ENCODE measurements around the gene ANKRD18B.
"Not testable (repeated sequence)": the region's sequence is repeated elsewhere in the genome, so short reads cannot be mapped to it uniquely, and the experiment has no call there.

ANKRD18B gene

GRCh38 chr9:33524306-33524947 lies 376 bp downstream of the ANKRD18B start:
- peak; percentile 12 for DNase-seq (ENCODE audit: extremely low spot score)
- ChIA-PET CTCF (no interaction called here), POLR2A (interaction anchor here (0.9 to 1.7 kb wide), 6 partner anchors 14 to 234 kb away, joined by 3 to 10 read pairs (median 5); partner anchors contain the start of genes NFX1 and NOL6)
- TF ChIP-seq CTBP1 (IDR thresholded peaks at IDR 0.05; ENCODE audit: borderline replicate concordance), result no peak
- TF ChIP-seq L3MBTL2 (conservative IDR thresholded peaks at IDR 0.05), result peak; percentile 45

- POLR2A ChIA-PET; DNase-seq (ENCODE audit: extremely low spot score); CTCF ChIA-PET: not testable (repeated sequence)
Measured at GRCh38 chr9:33528069-33528468, 4.0 kb downstream of the ANKRD18B start.

DNA sequence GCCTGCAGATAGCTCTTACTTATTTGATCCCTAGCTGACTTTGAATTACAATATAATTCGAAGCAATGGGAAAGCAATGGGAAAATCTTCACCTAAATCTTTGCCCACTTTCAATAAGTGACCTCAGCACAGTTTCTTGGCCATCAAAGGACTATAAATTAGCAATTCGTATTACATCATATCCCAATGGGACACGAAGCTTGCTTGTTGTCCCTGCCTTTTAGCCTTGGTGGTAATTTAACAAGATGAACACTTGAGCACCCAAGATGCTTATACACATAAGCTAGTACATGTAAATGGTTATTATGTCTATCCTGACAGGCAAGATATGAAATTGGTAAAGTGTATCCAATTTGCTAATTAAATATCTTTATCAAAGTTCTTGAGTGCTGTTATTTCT lies 9.9 kb downstream of the ANKRD18B start:
- CTCF ChIA-PET, POLR2A ChIA-PET: not testable (repeated sequence)

GRCh38 chr9:33535541-33535940 lies 11.5 kb downstream of the ANKRD18B start:
- TF ChIP-seq FOXM1 (IDR thresholded peaks at IDR 0.05; ENCODE audit: borderline replicate concordance), result no peak
- no peak for TF ChIP-seq ARNT (IDR thresholded peaks at IDR 0.05)
- TF ChIP-seq LEF1 (IDR thresholded peaks at IDR 0.05; ENCODE audit: borderline replicate concordance), result no peak
- TF ChIP-seq SP1 (IDR thresholded peaks at IDR 0.05), result no peak
- TF ChIP-seq ZNF384 (IDR thresholded peaks at IDR 0.05), result no peak
- no peak for TF ChIP-seq ELF4 (IDR thresholded peaks at IDR 0.05)
- no peak for TF ChIP-seq L3MBTL2 (conservative IDR thresholded peaks at IDR 0.05)
- no peak for TF ChIP-seq HDGF (IDR thresholded peaks at IDR 0.05; ENCODE audit: borderline replicate concordance)
- TF ChIP-seq SUZ12 (IDR thresholded peaks at IDR 0.05), result no peak
- no peak for TF ChIP-seq BHLHE40 (IDR thresholded peaks at IDR 0.05; ENCODE audit: borderline replicate concordance)
- no peak for TF ChIP-seq NFRKB (IDR thresholded peaks at IDR 0.05)
- no peak for TF ChIP-seq TARDBP (IDR thresholded peaks at IDR 0.05)
- ChIA-PET CTCF (no interaction called here), POLR2A (no interaction called here)
- no peak for DNase-seq (ENCODE audit: extremely low spot score)

More for the DNA sequence above, 9.9 kb downstream of the ANKRD18B start:
- DNase-seq (ENCODE audit: extremely low spot score), result not testable (repeated sequence)

DNA sequence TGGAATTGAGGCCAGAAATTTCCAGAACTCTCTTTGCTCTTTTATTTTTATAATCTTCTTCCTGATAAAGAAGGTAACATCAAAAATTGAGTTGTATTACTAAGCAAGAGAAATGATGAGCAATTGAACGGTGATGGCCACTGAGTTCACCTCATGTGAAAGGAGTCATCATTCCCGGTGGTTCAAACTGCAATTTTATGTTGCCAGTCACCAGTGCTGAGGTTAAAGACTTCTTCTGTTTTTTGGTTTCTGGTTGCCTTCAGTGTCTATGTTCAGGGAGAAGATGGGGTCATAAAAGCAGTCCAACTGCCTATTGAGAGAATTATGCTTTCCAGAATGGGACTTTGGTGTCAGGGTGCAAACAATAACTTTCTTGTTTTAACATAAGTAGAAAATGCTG lies 19.4 kb downstream of the ANKRD18B start:
- POLR2A ChIA-PET; CTCF ChIA-PET; DNase-seq (ENCODE audit: extremely low spot score): not testable (repeated sequence)

GRCh38 chr9:33545715-33546114 lies 21.7 kb downstream of the ANKRD18B start:
- CTCF ChIA-PET; DNase-seq (ENCODE audit: extremely low spot score); POLR2A ChIA-PET: not testable (repeated sequence)

GRCh38 chr9:33548816-33549215 lies 24.8 kb downstream of the ANKRD18B start:
- DNase-seq (ENCODE audit: extremely low spot score); CTCF ChIA-PET; POLR2A ChIA-PET: not testable (repeated sequence)

DNA sequence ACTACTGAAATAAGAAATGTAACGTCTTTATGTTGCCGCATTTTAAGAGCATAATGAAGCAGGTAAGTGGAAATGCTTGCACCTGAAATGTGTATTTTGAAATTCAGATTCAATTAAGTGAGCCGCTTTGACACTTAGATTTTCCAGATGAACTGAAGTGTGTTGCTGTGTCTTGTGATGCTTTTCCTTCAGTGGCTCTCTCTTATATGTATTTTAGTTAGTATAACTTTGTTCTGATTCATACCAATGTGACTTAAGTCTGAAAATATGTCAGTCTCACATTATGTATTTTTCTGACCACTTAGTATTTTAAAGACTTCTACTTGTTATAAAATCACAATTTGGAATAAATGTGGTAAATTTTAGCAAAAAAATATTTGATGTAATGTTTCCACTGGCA lies 25.4 kb downstream of the ANKRD18B start:
- CTCF ChIA-PET; POLR2A ChIA-PET; DNase-seq (ENCODE audit: extremely low spot score): not testable (repeated sequence)

DNA sequence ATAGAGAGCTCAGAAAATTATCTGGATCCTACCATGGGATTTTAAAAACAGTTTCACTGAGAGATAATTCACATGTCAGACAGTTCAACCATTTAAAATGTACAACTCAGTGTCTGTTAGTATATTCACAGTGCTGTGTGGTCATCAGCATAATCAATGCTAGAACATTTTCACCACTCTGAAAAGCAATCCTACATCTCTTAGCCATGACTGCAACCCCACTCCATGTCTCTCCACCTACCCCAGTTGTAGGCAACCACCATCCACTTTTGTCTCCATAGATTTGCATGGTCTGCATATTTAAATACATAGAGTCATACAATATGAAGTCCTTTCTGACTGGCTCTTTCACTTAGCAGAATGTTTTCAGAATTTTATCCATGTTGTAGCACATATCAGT lies 27.1 kb downstream of the ANKRD18B start:
- DNase-seq (ENCODE audit: extremely low spot score); POLR2A ChIA-PET; CTCF ChIA-PET: not testable (repeated sequence)

- CTCF ChIA-PET; DNase-seq (ENCODE audit: extremely low spot score): not testable (repeated sequence)
Measured at GRCh38 chr9:33552315-33552725, 28.3 kb downstream of the ANKRD18B start.

DNA sequence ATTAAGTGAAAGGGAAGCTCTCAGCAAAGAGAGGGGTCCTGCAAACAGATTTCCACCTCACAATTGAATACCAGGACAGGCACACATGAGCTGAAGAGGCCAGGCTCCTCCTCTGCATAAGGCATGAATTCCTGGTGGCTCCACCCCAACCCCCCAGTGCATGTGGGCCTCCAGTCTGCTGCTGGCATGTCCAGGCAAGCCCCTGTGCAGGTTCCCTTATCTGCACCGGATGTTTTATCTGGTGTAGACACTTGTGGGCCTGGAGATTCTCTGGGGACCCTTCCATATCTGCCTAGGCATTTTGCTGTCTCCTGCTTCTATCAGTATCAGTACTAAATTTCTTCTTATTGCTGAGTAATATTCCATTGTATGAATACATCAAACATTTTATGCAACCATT lies 36.2 kb downstream of the ANKRD18B start:
- DNase-seq (ENCODE audit: extremely low spot score); POLR2A ChIA-PET; CTCF ChIA-PET: not testable (repeated sequence)

More at GRCh38 chr9:33552315-33552725, 28.3 kb downstream of the ANKRD18B start:
- POLR2A ChIA-PET, result not testable (repeated sequence)

- DNase-seq (ENCODE audit: extremely low spot score); POLR2A ChIA-PET: not testable (repeated sequence)
Measured at GRCh38 chr9:33562196-33562595, 38.1 kb downstream of the ANKRD18B start.

DNA sequence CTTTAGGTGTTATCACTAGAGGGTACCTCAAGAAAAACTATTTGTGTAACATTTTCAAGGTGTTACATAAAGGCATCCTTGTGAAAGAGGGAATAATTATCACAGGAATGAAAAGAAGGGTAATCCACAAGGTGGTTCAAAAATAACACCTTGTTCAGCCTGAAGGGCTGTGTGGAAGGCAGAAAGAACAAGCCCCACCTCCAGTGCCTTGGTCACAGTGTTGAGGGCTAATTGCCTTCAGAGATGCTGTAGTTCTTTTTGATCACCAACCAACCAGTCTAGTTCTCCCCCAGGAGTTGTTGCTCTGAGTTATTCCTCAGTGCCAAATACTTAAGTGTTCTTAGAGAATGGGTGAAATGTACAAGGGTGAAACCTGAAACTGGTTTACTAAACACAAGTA lies 43.7 kb downstream of the ANKRD18B start:
- POLR2A ChIA-PET; CTCF ChIA-PET; DNase-seq (ENCODE audit: extremely low spot score): not testable (repeated sequence)

More at GRCh38 chr9:33562196-33562595, 38.1 kb downstream of the ANKRD18B start:
- CTCF ChIA-PET, result not testable (repeated sequence)

DNA sequence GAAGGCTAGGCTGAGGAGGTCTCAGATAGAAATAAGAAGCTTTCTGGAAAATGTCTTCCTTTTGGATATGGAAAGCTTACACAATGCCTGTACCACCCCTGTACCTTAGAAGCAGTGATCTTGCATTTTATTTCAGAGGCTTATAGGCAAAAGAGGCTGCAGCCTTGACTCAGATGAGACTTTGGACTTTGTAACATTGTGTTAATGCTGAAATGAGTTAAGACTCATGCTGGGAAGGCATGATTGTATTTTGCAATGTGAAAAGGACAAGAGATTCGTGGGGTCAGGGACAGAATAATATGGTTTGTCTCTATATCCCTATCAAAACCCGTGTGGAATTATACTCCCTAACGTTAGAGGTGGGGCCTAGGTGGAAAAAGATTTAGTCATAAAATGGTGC lies 53.7 kb downstream of the ANKRD18B start:
- CTCF ChIA-PET; DNase-seq (ENCODE audit: extremely low spot score); POLR2A ChIA-PET: not testable (repeated sequence)

- POLR2A ChIA-PET; DNase-seq (ENCODE audit: extremely low spot score): not testable (repeated sequence)
- CTCF ChIA-PET, result interaction anchor here (0.6 kb wide), 1 partner anchor 955 kb away, joined by 4 read pairs; no protein-coding TSS in a partner anchor
Measured at GRCh38 chr9:33579996-33580395, 55.9 kb downstream of the ANKRD18B start.

DNA sequence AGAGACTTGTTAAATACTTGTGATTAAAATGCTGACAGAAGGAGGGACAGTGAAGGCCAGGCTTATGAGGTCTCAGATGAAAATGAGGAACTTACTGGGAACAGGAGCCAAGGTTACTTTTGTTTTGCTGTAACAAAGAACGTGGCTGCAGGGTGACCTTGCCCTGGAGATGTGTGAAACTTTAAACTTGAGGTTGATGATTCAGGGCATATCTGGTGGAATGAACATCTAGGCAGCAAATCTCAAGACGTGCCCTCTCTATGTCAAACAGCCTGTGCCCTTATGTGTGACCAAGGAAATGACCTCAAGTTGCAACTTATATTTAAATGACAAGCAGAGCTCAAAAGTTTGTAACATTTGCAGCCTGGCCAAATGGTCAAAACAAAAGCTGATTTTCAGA lies 58.6 kb downstream of the ANKRD18B start:
- DNase-seq (ENCODE audit: extremely low spot score); CTCF ChIA-PET; POLR2A ChIA-PET: not testable (repeated sequence)

GRCh38 chr9:33586128-33586527 lies 62.1 kb downstream of the ANKRD18B start:
- CTCF ChIA-PET; DNase-seq (ENCODE audit: extremely low spot score); POLR2A ChIA-PET: not testable (repeated sequence)
